HepG2 (cell line): ENCODE data around the gene ASF1B. TPM values are rescaled to one million over a fixed set of nuclear protein-coding genes. Genes with fewer than 3 reads are reported as not detected.
A peak's percentile ranks its signal among the peaks of the same experiment; 100 is the strongest.

ENCODE experiments used
- ATAC-seq: fragments of 200-7000 bp; cut with Tn5 transposase; 3 replicates; pipeline ENCODE4 v1.9.1; 2020; ENCODE audit warnings: mild to moderate bottlenecking, moderate library complexity
- BruUV-seq: library from RNA; stranded (reverse); fragments of 400-500 nt; replicated peaks from 2 replicates; lab custom pipeline; 2021; lab: Mats Ljungman, UMichigan
- CTCF ChIA-PET: fragments of 300-600 bp; formaldehyde crosslinking; extraction: SDS; loops from one replicate; lab custom pipeline; 2021; ENCODE audit warnings: low total read pairs, inconsistent platforms, low intra/inter-chr PET ratio; lab: Yijun Ruan, JAX
- POLR2A ChIA-PET: fragments of 350-600 bp; sonication (Branson Sonifier 250); formaldehyde crosslinking; loops from one replicate; lab custom pipeline; 2020; ENCODE audit warnings: antibody characterized with exemption, inconsistent platforms; lab: Yijun Ruan, JAX
- DNase-seq: peaks from one replicate; pipeline ENCODE4 v3.0.0-alpha.2; 2015; ENCODE audit warnings: low spot score
- FAIRE-seq: peaks from 3 replicates; lab custom pipeline; 2011; peaks lifted over from hg19 to GRCh38; lab: Jason Lieb, UNC
- H2AFZ ChIP-seq: one replicate; pipeline ENCODE4 v1.6.1; 2011; ENCODE audit warnings: low read length, inconsistent platforms
- H3K27ac ChIP-seq: fragments of 300-600 bp; 3 replicates; pipeline ENCODE4 v1.8.0; 2011; ENCODE audit warnings: mixed run types, mild to moderate bottlenecking, mixed read lengths, low read length, inconsistent platforms; ENCODE audit not compliant: insufficient read depth; ENCODE audit errors: extremely low read length
- H3K27me3 ChIP-seq, 2 experiments: fragments of 200-600 bp in 1 of 2; 2 replicates in 1 of 2; 3 replicates in 1 of 2; pipeline versions ENCODE4 v1.6.0 to v1.8.0; 2011; ENCODE audit warnings: low read length in 2 of 2, mild to moderate bottlenecking in 2 of 2, moderate library complexity in 2 of 2, inconsistent platforms in 1 of 2; ENCODE audit not compliant: insufficient read depth in 2 of 2, control insufficient read depth in 1 of 2
- H3K36me3 ChIP-seq, 2 experiments: fragments of 200-600 bp in 1 of 2; replicated peaks in 1 of 2; 2 replicates in 1 of 2; 3 replicates in 1 of 2; pipeline versions ENCODE4 v1.5.1 to v1.8.0; 2011; ENCODE audit warnings: low read length in 2 of 2, inconsistent platforms in 1 of 2; ENCODE audit not compliant: insufficient read depth in 2 of 2, control insufficient read depth in 1 of 2
- H3K4me1 ChIP-seq: 2 replicates; pipeline ENCODE4 v1.5.1; 2012; ENCODE audit warnings: low read length, inconsistent platforms; ENCODE audit not compliant: insufficient read depth
- H3K4me2 ChIP-seq: 2 replicates; pipeline ENCODE4 v1.6.0; 2011; ENCODE audit warnings: low read depth, low read length, inconsistent platforms
- H3K4me3 ChIP-seq, 3 experiments: fragments of 200-600 bp in 1 of 3; sonication (generic), shearing (Covaris generic) in 1 of 3; replicated peaks in 1 of 3; 2 replicates each; pipeline ENCODE4 v1.5.1; 2011 to 2016; ENCODE audit warnings: low read length in 3 of 3, inconsistent platforms in 2 of 3, low read depth in 2 of 3, mild to moderate bottlenecking in 2 of 3, control low read depth in 1 of 3, mixed read lengths in 1 of 3; ENCODE audit not compliant: insufficient read depth in 1 of 3
- H3K79me2 ChIP-seq: one replicate; pipeline ENCODE4 v1.6.1; 2011; ENCODE audit warnings: low read length, inconsistent platforms; ENCODE audit not compliant: insufficient read depth
- H3K9ac ChIP-seq: 2 replicates; pipeline ENCODE4 v1.6.0; 2011; ENCODE audit warnings: mild to moderate bottlenecking, low read depth, low read length, inconsistent platforms; ENCODE audit not compliant: insufficient read depth
- H3K9me3 ChIP-seq: 2 replicates; pipeline ENCODE4 v1.5.1; 2012; ENCODE audit warnings: mild to moderate bottlenecking, low read length
- H4K20me1 ChIP-seq: 2 replicates; pipeline ENCODE4 v1.6.0; 2011; ENCODE audit warnings: inconsistent platforms, mild to moderate bottlenecking, low read length, moderate library complexity; ENCODE audit not compliant: insufficient read depth
- BATF2 ChIP-seq: sonication (generic); formaldehyde crosslinking; IDR thresholded peaks from 2 replicates; pipeline ENCODE4 v1.8.0; 2022; ENCODE audit warnings: mild to moderate bottlenecking, missing genetic modification reagents, moderate library complexity
- ERF ChIP-seq: IDR thresholded peaks from 2 replicates; pipeline ENCODE4 v1.6.1; 2018; ENCODE audit warnings: missing biosample characterization, missing genetic modification reagents
- FOXA1 ChIP-seq, 2 experiments: fragments of 450-650 bp in 1 of 2; sonication (generic) in 1 of 2; formaldehyde crosslinking in 1 of 2; IDR thresholded peaks; 2 replicates each; pipeline versions ENCODE4 v1.4.0 to v1.6.1; 2016 to 2020; ENCODE audit warnings: missing genetic modification reagents in 1 of 2
- ISX ChIP-seq: sonication (generic); formaldehyde crosslinking; conservative IDR thresholded peaks from 2 replicates; pipeline ENCODE4 v1.5.0; 2020; ENCODE audit warnings: missing genetic modification reagents
- LCORL ChIP-seq, 2 experiments: fragments of 450-650 bp in 1 of 2; sonication (generic) in 1 of 2; formaldehyde crosslinking in 1 of 2; IDR thresholded peaks; 2 replicates each; pipeline versions ENCODE4 v1.5.0 to v1.6.1; 2017 to 2020; ENCODE audit warnings: antibody characterized with exemption in 1 of 2, missing genetic modification reagents in 1 of 2
- MAX ChIP-seq: IDR thresholded peaks from 2 replicates; pipeline ENCODE4 v1.6.1; 2012; ENCODE audit warnings: inconsistent platforms
- MED1 ChIP-seq: sonication (generic); formaldehyde crosslinking; IDR thresholded peaks from 2 replicates; pipeline ENCODE4 v1.4.0; 2020; ENCODE audit warnings: missing genetic modification reagents
- MTF2 ChIP-seq: sonication (generic); formaldehyde crosslinking; IDR thresholded peaks from 2 replicates; pipeline ENCODE4 v1.5.0; 2020; ENCODE audit warnings: missing genetic modification reagents, borderline replicate concordance
- NFATC3 ChIP-seq: sonication (generic); formaldehyde crosslinking; IDR thresholded peaks from 2 replicates; pipeline ENCODE4 v1.5.1; 2020; ENCODE audit warnings: mild to moderate bottlenecking, missing genetic modification reagents
- NFIC ChIP-seq: IDR thresholded peaks from 2 replicates; pipeline ENCODE4 v1.6.1; 2012; ENCODE audit warnings: mild to moderate bottlenecking, low read length, inconsistent platforms
- TOPORS ChIP-seq: sonication (generic); formaldehyde crosslinking; IDR thresholded peaks from 2 replicates; pipeline ENCODE4 v1.8.0; 2023; ENCODE audit warnings: mild to moderate bottlenecking, missing genetic modification reagents
- ZNF160 ChIP-seq: sonication (generic); formaldehyde crosslinking; IDR thresholded peaks from 2 replicates; pipeline ENCODE4 v1.8.0; 2022; ENCODE audit warnings: mild to moderate bottlenecking, inconsistent platforms, missing genetic modification reagents
- ZNF710 ChIP-seq: sonication (generic); formaldehyde crosslinking; IDR thresholded peaks from 2 replicates; pipeline ENCODE4 v1.5.0; 2020; ENCODE audit warnings: mild to moderate bottlenecking, missing genetic modification reagents, borderline replicate concordance
- ZNF777 ChIP-seq: sonication (generic); formaldehyde crosslinking; IDR thresholded peaks from 2 replicates; pipeline ENCODE4 v1.4.0; 2020; ENCODE audit warnings: missing genetic modification reagents
- WGBS: methylation state at CpG from one replicate; pipeline ENCODE4 v1.1.6; 2017; ENCODE audit warnings: low lambda C conversion rate; 5-methylcytosine and 5-hydroxymethylcytosine counted together
- in situ Hi-C: cut with HindIII; loops from 2 replicates; pipeline ENCODE4 v1.10.0; 2017; ENCODE audit warnings: low pct_unique_long_range_greater_than_20kb; ENCODE audit not compliant: extremely low pct_ligation_motif_present
- intact Hi-C: fragments of 100-400 bp; cut with micrococcal nuclease; formaldehyde crosslinking; loops from one replicate; pipeline ENCODE4 v1.10.0; 2022; ENCODE audit not compliant: unreplicated experiment
- polyA plus RNA-seq, 8 experiments: library from polyadenylated mRNA; depleted of rRNA in 3 of 8; stranded (reverse) in 7 of 8; unstranded in 1 of 8; fragments of >200 nt; fragmentation: Illumina TruSeq in 4 of 8; extraction: Trizol in 4 of 8; gene quantifications; 2 replicates each; pipeline versions ENCODE4 v1.2.1 to v1.2.3, GENCODE V29; 2011 to 2016; ENCODE audit warnings: low read depth in 4 of 8, missing spikeins in 1 of 8, mixed read lengths in 1 of 8; ENCODE audit not compliant: insufficient read depth in 1 of 8
- total RNA-seq, 5 experiments: library from RNA; depleted of rRNA; stranded (reverse); fragments of >200 nt; fragmentation: Illumina TruSeq; extraction: Trizol; gene quantifications; 2 replicates each; pipeline ENCODE4 v1.2.3, GENCODE V29; 2016; ENCODE audit warnings: low read depth in 1 of 5

Gene ASF1B
- total and polyA plus RNA-seq, 2 of the 13 experiments (the other 11 are each of a cell fraction or from before 2014, with no cell fraction given): 18.2 to 24.8 TPM

- CTCF ChIA-PET: no interaction called here
Measured at GRCh38 chr19:14116525-14116917, 19.9 kb downstream of the ASF1B start.

GRCh38 chr19:14115756-14116155, 20.6 kb downstream of the ASF1B start:
- in situ Hi-C loops (no loop called here), intact Hi-C loops (loop anchor here (5.0 kb wide), 1 partner anchor 33 kb away; no protein-coding TSS in a partner anchor)
- peaks cover 74% of the 10 kb centered on the region for H3K4me1 ChIP-seq
- TF ChIP-seq NFIC (no peak), NFATC3 (CRISPR knock-in tag) (no peak), ZNF710 (CRISPR knock-in tag) (no peak), MED1 (CRISPR knock-in tag) (no peak), MTF2 (CRISPR knock-in tag) (no peak), FOXA1 (IDR thresholded peaks at IDR 0.05) (no peak), FOXA1 (CRISPR knock-in tag; IDR thresholded peaks at IDR 0.05) (no peak), ZNF160 (CRISPR knock-in tag) (no peak), TOPORS (CRISPR knock-in tag) (no peak), ERF (CRISPR knock-in tag) (no peak), ZNF777 (CRISPR knock-in tag) (no peak), LCORL (IDR thresholded peaks at IDR 0.05) (no peak), LCORL (CRISPR knock-in tag; IDR thresholded peaks at IDR 0.05) (no peak), ISX (CRISPR knock-in tag) (no peak)
- H3K4me3 ChIP-seq: peak overlapping the region in 2 of 3 experiments; percentile 86 to 89; a peak in 2 of 6 replicates
- no peak for ATAC-seq
- no peak for DNase-seq
- peaks cover 12% of the 10 kb centered on the region for H3K79me2 ChIP-seq
- BruUV-seq: no TSS peak
- FAIRE-seq: no peak
- H2AFZ ChIP-seq: no peak overlapping the region
- H3K36me3 ChIP-seq: no peaks in the 10 kb centered on the region
- WGBS: 88% methylated on average over 5 of the region's 5 CpGs
- CTCF ChIA-PET: interaction anchor here (1.1 to 1.6 kb wide), 3 partner anchors 26 to 44 kb away, joined by 3 to 7 read pairs (median 5); no protein-coding TSS in a partner anchor
- POLR2A ChIA-PET: no interaction called here
- H4K20me1 ChIP-seq: no peaks in the 10 kb centered on the region
- peak overlapping the region; percentile 89 for H3K4me2 ChIP-seq
- H3K9me3 ChIP-seq: no peaks in the 10 kb centered on the region
- H3K27me3 ChIP-seq: no peaks in the 10 kb centered on the region; a peak in 1 of 5 replicates
- H3K27ac ChIP-seq: no peak overlapping the region
- H3K9ac ChIP-seq: peak overlapping the region; percentile 79; the same call in 1 of the 2 replicates

More at GRCh38 chr19:14116525-14116917, 19.9 kb downstream of the ASF1B start:
- Histone ChIP-seq H3K36me3 (no peaks in the 10 kb centered on the region; a peak in 1 of 5 replicates), H3K4me1 (peaks cover 67% of the 10 kb centered on the region), H2AFZ (no peak overlapping the region), H3K4me3 (peak overlapping the region; percentile 80 to 89 (median 86)), H3K27me3 (no peaks in the 10 kb centered on the region; a peak in 1 of 5 replicates), H3K27ac (no peak overlapping the region), H3K9me3 (no peaks in the 10 kb centered on the region), H4K20me1 (no peaks in the 10 kb centered on the region), H3K9ac (peak overlapping the region; percentile 79), H3K4me2 (peak overlapping the region; percentile 89), H3K79me2 (peaks cover 12% of the 10 kb centered on the region)
- no TSS peak for BruUV-seq
- 10% methylated on average over 6 of the region's 6 CpGs for WGBS
- POLR2A ChIA-PET: no interaction called here
- FAIRE-seq (no peak), ATAC-seq (no peak), DNase-seq (no peak)
- TF ChIP-seq MAX (0 out of 2 replicates have a peak, but pooled peaks have one; percentile 3), BATF2 (CRISPR knock-in tag) (no peak)
- in situ Hi-C loops: no loop called here
- intact Hi-C loops: loop anchor here (5.0 kb wide), 1 partner anchor 34 kb away; no protein-coding TSS in a partner anchor
